Small intestine (tissue), 7 donors: ENCODE measurements around the gene HEMGN. TPM values are rescaled to one million over a fixed set of nuclear protein-coding genes. Genes with fewer than 3 reads are reported as not detected.
"Not testable (repeated sequence)": the region's sequence is repeated elsewhere in the genome, so short reads cannot be mapped to it uniquely, and the experiment has no call there.

Source experiments
- DNase-seq, 2 donors: peaks; one replicate each; pipeline versions ENCODE4 v3.0.0 to v3.0.0-alpha.2; 2013
- FAIRE-seq: peaks from 2 replicates; lab custom pipeline; 2012; peaks lifted over from hg19 to GRCh38; lab: Jason Lieb, UNC
- H3K27ac ChIP-seq, 3 donors: one replicate each; pipeline ENCODE4 v1.5.1; 2013; ENCODE audit warnings: low read length in 2 of 3, mild to moderate bottlenecking in 2 of 3, control low read depth in 1 of 3, inconsistent platforms in 1 of 3, low read depth in 1 of 3, moderate library complexity in 1 of 3
- H3K27me3 ChIP-seq, 3 donors: one replicate each; pipeline ENCODE4 v1.6.1; 2013; ENCODE audit warnings: low read length in 3 of 3, inconsistent platforms in 1 of 3; ENCODE audit not compliant: control insufficient read depth in 3 of 3, insufficient read depth in 3 of 3
- H3K36me3 ChIP-seq, 3 donors: one replicate each; pipeline ENCODE4 v1.6.1; 2013; ENCODE audit warnings: low read length in 3 of 3, inconsistent platforms in 1 of 3, low read depth in 1 of 3, mild to moderate bottlenecking in 1 of 3, moderate library complexity in 1 of 3; ENCODE audit not compliant: control insufficient read depth in 3 of 3, insufficient read depth in 2 of 3
- H3K4me1 ChIP-seq, 3 donors: one replicate each; pipeline ENCODE4 v1.6.1; 2013; ENCODE audit warnings: low read length in 2 of 3, inconsistent platforms in 1 of 3, low read depth in 1 of 3, mild to moderate bottlenecking in 1 of 3, moderate library complexity in 1 of 3; ENCODE audit not compliant: control insufficient read depth in 3 of 3, insufficient read depth in 2 of 3
- H3K4me3 ChIP-seq, 3 donors: one replicate each; pipeline ENCODE4 v1.5.1; 2013; ENCODE audit warnings: low read length in 3 of 3, control low read depth in 1 of 3, inconsistent platforms in 1 of 3, low read depth in 1 of 3, mild to moderate bottlenecking in 1 of 3, moderate library complexity in 1 of 3
- H3K9me3 ChIP-seq, 2 donors: one replicate each; pipeline ENCODE4 v1.6.1; 2013; ENCODE audit warnings: low read depth in 1 of 2, low read length in 1 of 2; ENCODE audit not compliant: control insufficient read depth in 2 of 2, insufficient read depth in 1 of 2
- WGBS, 3 donors: extraction: QIAGEN DNeasy Blood & Tissue Kit; methylation state at CpG; one replicate each; pipeline ENCODE4 v1.1.7; 2013; 5-methylcytosine and 5-hydroxymethylcytosine counted together
- polyA plus RNA-seq, 4 donors: library from polyadenylated mRNA; stranded (reverse) in 3 of 4; unstranded in 1 of 4; fragments of 200-250 nt in 3 of 4; fragments of 120-200 nt in 1 of 4; gene quantifications; one replicate each; pipeline versions ENCODE4 v1.2.1 to v1.2.3, GENCODE V29; 2013
- donor health status: healthy with polysubstance abuse.
- donor health status: control.
- donor health status: control.
- donor health status: Bipolar disorder and iron deficiency.
- donor health status: healthy.

Gene HEMGN
- polyA plus RNA-seq, 4 donors = 0.03 to 0.74 TPM; not detected in 2

GRCh38 chr9:97981846-97982682 is 44.1 kb upstream of the HEMGN start:
- Histone ChIP-seq H3K9me3 (no peaks in the 10 kb centered on the region), H3K36me3 (no peaks in the 10 kb centered on the region), H3K27ac (peak overlapping the region in 2 of 3 donors; percentile 48 to 84), H3K4me3 (peak overlapping the region; percentile 68 to 97 (median 95)), H3K4me1 (peaks cover 3 to 10% (median 6%) of the 10 kb centered on the region in 3 donors), H3K27me3 (no peaks in the 10 kb centered on the region)
- DNase-seq = no peak
- FAIRE-seq = no peak
- WGBS, 3 donors = 36 to 47% (median 40%) methylated on average over 15 of the region's 15 CpGs

- 66 to 79% (median 69%) methylated on average over 10 of the region's 10 CpGs for WGBS, 3 donors
- Histone ChIP-seq H3K4me1 (peaks cover 0 to 9% (median under 1%) of the 10 kb centered on the region in 3 donors), H3K27ac (no peak overlapping the region), H3K9me3 (no peaks in the 10 kb centered on the region), H3K4me3 (no peak overlapping the region), H3K27me3 (no peaks in the 10 kb centered on the region), H3K36me3 (no peaks in the 10 kb centered on the region)
- FAIRE-seq (no peak), DNase-seq (no peak)
Observed at GRCh38 chr9:97980918-97981845, 43.2 kb upstream of the HEMGN start.

- Histone ChIP-seq H3K36me3 (no peaks in the 10 kb centered on the region), H3K27ac (no peak overlapping the region), H3K4me3 (no peak overlapping the region), H3K4me1 (peaks cover 0 to 3% (median 0%) of the 10 kb centered on the region in 3 donors), H3K27me3 (no peaks in the 10 kb centered on the region), H3K9me3 (no peaks in the 10 kb centered on the region)
- 78 to 92% (median 90%) methylated on average over 4 of the region's 4 CpGs for WGBS, 3 donors
- DNase-seq (no peak), FAIRE-seq (no peak)
Observed at GRCh38 chr9:97980479-97980803, 42.5 kb upstream of the HEMGN start.

GRCh38 chr9:97979788-97980478 is 42.0 kb upstream of the HEMGN start:
- Histone ChIP-seq H3K36me3 (no peaks in the 10 kb centered on the region), H3K27ac (no peak overlapping the region), H3K4me1 (no peaks in the 10 kb centered on the region), H3K9me3 (peaks cover 0 to 2% of the 10 kb centered on the region in 2 donors), H3K4me3 (no peak overlapping the region), H3K27me3 (no peaks in the 10 kb centered on the region)
- no peak for FAIRE-seq
- DNase-seq = no peak
- WGBS, 3 donors = 88 to 91% (median 89%) methylated on average over 7 of the region's 7 CpGs

- H3K27ac ChIP-seq = no peak overlapping the region
- H3K27me3 ChIP-seq = no peaks in the 10 kb centered on the region
- DNase-seq = no peak
- FAIRE-seq = no peak
- H3K36me3 ChIP-seq = no peaks in the 10 kb centered on the region
- no peaks in the 10 kb centered on the region for H3K4me1 ChIP-seq
- no peak overlapping the region for H3K4me3 ChIP-seq
- WGBS, 3 donors = 87 to 91% (median 88%) methylated on average over 3 of the region's 3 CpGs
- peaks cover 0 to 2% of the 10 kb centered on the region in 2 donors for H3K9me3 ChIP-seq
Observed at GRCh38 chr9:97978371-97979130, 40.6 kb upstream of the HEMGN start.

GRCh38 chr9:97976633-97977032 is 38.7 kb upstream of the HEMGN start:
- H3K9me3 ChIP-seq, H3K27me3 ChIP-seq, H3K4me3 ChIP-seq, FAIRE-seq, H3K4me1 ChIP-seq, DNase-seq, H3K27ac ChIP-seq, H3K36me3 ChIP-seq: not testable (repeated sequence)
- 90 to 95% (median 95%) methylated on average over 10 of the region's 10 CpGs for WGBS, 3 donors

- Histone ChIP-seq H3K4me3 (no peak overlapping the region), H3K36me3 (no peaks in the 10 kb centered on the region), H3K9me3 (peaks cover 0 to 2% of the 10 kb centered on the region in 2 donors), H3K4me1 (no peaks in the 10 kb centered on the region), H3K27me3 (no peaks in the 10 kb centered on the region), H3K27ac (no peak overlapping the region)
- FAIRE-seq (no peak), DNase-seq (no peak)
- WGBS, 3 donors = 52 to 90% (median 83%) methylated on average over 1 of the region's 1 CpG
Observed at GRCh38 chr9:97975376-97975775, 37.4 kb upstream of the HEMGN start.
